Measurements from ENCODE around the gene RNF34.

DNA sequence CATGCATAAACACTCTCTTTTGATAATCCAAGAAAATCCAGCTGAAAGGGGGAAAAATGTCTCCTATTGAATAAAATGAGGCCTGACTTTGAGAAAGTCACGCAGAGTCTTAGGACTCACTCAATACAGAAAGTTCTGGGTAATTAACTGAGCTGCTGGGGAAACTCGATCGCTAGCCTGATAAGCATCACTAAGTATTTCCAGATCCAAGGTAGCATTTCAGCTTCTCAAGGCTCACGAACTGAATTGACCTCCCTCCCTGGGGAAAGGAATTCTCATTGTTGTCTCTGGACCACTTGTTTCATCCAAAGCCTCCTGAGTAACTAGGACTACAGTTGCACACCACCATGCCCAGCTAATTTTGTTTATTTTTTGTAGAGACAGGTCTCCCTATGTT is 33.9 kb upstream of the RNF34 start:
- TF ChIP-seq, protein P1, sequence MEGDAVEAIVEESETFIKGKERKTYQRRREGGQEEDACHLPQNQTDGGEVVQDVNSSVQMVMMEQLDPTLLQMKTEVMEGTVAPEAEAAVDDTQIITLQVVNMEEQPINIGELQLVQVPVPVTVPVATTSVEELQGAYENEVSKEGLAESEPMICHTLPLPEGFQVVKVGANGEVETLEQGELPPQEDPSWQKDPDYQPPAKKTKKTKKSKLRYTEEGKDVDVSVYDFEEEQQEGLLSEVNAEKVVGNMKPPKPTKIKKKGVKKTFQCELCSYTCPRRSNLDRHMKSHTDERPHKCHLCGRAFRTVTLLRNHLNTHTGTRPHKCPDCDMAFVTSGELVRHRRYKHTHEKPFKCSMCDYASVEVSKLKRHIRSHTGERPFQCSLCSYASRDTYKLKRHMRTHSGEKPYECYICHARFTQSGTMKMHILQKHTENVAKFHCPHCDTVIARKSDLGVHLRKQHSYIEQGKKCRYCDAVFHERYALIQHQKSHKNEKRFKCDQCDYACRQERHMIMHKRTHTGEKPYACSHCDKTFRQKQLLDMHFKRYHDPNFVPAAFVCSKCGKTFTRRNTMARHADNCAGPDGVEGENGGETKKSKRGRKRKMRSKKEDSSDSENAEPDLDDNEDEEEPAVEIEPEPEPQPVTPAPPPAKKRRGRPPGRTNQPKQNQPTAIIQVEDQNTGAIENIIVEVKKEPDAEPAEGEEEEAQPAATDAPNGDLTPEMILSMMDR (conservative IDR thresholded peaks at IDR 0.05) = no peak
- no peak for TF ChIP-seq EZH2 (IDR thresholded peaks at IDR 0.05; ENCODE audit: low read depth)
